HepG2 (cell line): ENCODE data around the gene PNKP.

Source experiments
- STAT5B ChIP-seq: sonication (generic); formaldehyde crosslinking; IDR thresholded peaks from 2 replicates; pipeline ENCODE4 v1.4.0; 2020; ENCODE audit warnings: missing genetic modification reagents
- TAF1 ChIP-seq: sonication (generic); formaldehyde crosslinking; IDR thresholded peaks from 2 replicates; pipeline ENCODE4 v1.4.0; 2020; ENCODE audit warnings: missing genetic modification reagents
- ZMYM3 ChIP-seq: sonication (generic); formaldehyde crosslinking; IDR thresholded peaks from 2 replicates; pipeline ENCODE4 v1.5.1; 2020; ENCODE audit warnings: mild to moderate bottlenecking, missing genetic modification reagents
- ZNF530 ChIP-seq: sonication (generic); formaldehyde crosslinking; IDR thresholded peaks from 2 replicates; pipeline ENCODE4 v1.5.0; 2020; ENCODE audit warnings: low read depth, mild to moderate bottlenecking, missing genetic modification reagents
- TF ChIP-seq, protein P1 (sequence below): sonication (generic); formaldehyde crosslinking; IDR thresholded peaks from 2 replicates; pipeline ENCODE4 v1.5.0; 2020; ENCODE audit warnings: mild to moderate bottlenecking, missing genetic modification reagents, moderate library complexity

- TF ChIP-seq TAF1 (CRISPR knock-in tag) (no peak), ZMYM3 (CRISPR knock-in tag) (no peak), STAT5B (CRISPR knock-in tag) (no peak), ZNF530 (CRISPR knock-in tag) (no peak)
- TF ChIP-seq, protein P1, sequence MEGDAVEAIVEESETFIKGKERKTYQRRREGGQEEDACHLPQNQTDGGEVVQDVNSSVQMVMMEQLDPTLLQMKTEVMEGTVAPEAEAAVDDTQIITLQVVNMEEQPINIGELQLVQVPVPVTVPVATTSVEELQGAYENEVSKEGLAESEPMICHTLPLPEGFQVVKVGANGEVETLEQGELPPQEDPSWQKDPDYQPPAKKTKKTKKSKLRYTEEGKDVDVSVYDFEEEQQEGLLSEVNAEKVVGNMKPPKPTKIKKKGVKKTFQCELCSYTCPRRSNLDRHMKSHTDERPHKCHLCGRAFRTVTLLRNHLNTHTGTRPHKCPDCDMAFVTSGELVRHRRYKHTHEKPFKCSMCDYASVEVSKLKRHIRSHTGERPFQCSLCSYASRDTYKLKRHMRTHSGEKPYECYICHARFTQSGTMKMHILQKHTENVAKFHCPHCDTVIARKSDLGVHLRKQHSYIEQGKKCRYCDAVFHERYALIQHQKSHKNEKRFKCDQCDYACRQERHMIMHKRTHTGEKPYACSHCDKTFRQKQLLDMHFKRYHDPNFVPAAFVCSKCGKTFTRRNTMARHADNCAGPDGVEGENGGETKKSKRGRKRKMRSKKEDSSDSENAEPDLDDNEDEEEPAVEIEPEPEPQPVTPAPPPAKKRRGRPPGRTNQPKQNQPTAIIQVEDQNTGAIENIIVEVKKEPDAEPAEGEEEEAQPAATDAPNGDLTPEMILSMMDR (CRISPR knock-in tag), result no peak
Measured at GRCh38 chr19:49873129-49873521, 5.7 kb upstream of the PNKP start.
